Cortex of kidney (tissue), 1 donor: ENCODE data around the gene MAML3.

Experiments used
- DNase-seq: peaks from one replicate; lab custom pipeline; 2025; lab: John Stamatoyannopoulos, UW

Gene MAML3

GRCh38 chr4:140046016-140046415 is 108.0 kb downstream of the MAML3 start:
- no peak for DNase-seq

GRCh38 chr4:140044337-140044902 is 109.6 kb downstream of the MAML3 start:
- DNase-seq, result no peak

DNA sequence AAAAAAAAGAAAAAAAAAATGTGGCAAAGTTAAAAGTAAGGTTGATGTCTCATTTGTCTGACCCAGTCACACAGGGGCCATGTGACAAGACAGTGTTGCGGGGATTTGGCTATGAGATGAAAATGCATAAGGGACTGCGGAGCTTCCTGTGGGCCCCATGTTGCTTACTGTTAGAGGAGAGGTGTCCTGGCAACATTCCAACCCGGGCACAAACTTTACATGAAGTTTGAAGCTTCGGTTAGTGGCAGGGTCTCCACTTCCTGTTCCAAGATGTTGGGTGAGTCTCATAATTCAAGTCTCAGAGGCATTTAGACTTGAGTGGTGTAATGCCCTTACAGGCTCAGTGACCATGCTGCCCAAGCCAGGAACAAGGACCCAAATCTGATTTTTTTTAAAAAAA is 111.3 kb downstream of the MAML3 start:
- DNase-seq, result no peak

GRCh38 chr4:140038031-140038533 is 115.9 kb downstream of the MAML3 start:
- DNase-seq, result no peak

DNA sequence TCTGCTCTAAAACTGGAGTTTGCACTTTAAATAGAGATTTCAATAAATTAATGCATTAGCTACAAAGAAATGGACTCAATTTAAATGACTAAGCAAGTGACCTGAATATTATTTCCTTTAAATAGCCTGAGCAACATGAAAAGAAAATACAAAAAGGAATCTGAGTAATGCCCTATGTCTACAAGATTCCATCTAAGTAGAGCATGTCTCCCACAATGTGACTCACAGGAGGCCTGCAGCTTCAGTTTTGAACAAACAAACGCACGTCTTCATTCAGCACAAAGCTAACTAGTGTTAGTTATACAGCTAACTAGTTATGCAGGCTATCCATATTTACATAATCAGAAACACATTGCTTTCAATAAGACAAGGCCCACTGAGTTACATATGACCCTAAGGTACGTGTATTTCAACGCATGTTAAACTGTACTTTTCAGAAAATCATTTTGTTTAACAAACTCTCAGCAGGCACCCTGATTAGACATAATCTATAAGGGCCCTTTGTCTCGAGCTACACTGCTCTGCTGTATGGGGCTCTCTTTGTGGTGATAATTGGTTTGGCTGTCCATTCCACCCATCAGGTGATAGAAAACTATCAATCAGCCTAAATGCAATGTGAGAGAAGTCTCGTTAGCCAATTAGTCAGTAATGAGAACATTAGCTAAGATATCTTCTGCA is 116.5 kb downstream of the MAML3 start:
- DNase-seq, result no peak

- DNase-seq, result no peak
These were observed 122.3 kb downstream of the MAML3 start for GRCh38 chr4:140031706-140032105.

DNA sequence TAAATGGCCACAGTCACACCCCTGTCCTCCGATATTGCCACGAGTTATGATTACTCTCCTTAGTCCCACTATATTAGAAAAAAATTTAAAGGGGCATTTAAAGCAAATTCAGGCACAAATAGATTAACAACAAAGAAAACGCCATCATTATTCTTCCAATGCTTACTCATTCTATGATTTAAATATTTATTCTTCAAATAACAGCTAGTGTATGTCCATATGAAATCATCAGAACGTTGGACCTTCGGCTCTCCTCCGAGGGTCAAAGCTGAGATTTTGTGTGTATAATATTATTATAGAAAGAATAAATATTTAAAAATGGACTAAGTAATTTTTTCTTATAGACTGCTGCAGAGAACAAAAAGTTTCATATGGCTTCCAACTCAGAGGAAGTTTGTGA is 122.9 kb downstream of the MAML3 start:
- no peak for DNase-seq

- DNase-seq, result no peak
These were observed 125.1 kb downstream of the MAML3 start for GRCh38 chr4:140028676-140029517.

DNA sequence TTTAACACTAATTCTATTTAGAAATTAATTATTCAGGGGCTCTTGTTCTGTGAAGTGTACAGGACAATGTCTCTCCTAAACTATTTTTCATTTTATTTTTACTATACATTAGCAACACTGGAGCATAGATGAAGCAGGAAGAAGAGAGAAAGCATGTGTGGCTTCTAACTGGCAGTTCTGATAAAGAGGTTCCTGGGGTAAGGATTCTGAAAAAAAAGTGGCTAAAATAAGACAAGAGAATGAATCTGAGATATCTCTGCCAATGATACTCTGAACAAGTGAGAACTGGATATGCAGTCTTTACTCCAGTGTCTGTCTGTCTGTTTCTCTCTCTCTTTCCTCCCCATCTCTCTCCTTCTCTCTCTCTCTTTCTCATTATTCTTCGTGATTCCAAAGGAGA is 125.9 kb downstream of the MAML3 start:
- DNase-seq, result no peak

DNA sequence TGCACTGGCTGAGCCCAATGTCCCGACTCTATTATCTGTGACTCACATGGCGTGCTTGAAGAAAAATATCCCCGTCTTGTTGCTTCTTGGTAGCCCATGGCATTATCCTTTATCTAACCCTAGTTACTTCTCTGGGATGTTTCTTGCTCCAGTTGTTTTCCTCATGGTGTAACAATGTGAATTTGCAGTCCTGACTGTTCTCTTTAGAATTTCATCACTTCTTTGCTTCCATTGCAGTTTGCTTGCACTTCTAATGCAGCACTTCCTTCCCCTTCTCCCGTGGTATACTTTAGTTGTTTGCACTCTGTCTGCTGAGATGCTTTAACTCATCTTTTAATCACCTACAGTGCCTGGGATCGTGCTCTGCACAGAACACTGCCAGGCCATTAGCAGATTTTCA is 126.9 kb downstream of the MAML3 start:
- no peak for DNase-seq

DNA sequence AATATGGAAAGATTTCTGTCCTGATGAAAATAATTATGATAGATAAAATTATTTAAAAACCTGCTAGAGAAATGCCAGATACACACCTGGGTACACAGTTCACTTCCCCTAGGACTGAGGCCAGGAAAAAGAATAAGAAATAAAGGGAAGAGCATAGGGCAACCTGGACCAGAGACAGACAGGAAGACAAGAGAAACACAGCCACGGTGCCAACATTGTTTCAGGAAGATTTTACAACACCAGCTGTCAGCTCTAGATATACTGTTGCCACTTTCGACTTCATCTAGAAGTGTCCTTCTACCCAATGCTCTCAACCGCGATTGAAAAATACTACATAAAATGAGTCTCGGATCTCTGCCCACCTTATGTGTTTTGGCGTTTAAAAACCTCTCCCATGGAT is 128.5 kb downstream of the MAML3 start:
- DNase-seq, result no peak

GRCh38 chr4:140020457-140021361 is 133.3 kb downstream of the MAML3 start:
- no peak for DNase-seq

DNA sequence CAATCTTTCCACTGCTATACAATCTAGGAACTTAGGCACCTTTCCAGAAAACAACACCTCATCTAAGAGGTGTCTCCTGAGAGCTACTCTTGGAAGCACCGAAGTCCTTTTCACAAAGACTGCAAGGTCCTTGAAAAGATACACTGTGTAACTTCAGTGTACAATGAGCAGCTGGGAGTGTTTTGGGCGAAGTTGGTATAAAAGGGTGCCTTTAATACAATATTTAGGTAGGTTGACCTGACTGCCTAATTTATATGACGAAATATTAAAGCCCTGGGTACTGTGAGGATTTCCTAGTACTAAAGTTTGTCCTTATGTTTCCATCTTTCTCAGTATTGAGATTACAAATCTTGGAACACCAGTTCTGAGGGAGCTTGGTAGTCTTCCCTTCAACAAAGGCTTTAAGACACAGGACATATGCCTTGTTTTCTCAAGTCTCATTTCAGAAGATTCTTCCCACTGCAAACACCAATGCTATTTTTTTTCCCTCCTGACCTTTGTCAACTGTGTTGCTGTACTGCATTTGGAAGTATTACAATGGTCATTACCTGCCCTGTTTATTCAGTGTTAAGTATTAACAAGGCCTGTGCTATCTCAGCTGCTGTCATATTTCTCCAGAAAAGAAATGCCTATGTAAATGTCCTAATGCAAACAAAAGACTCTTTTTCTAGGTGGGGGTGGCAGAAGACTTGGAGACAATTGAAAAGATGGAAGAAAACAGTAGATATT is 134.2 kb downstream of the MAML3 start:
- DNase-seq, result no peak

GRCh38 chr4:140018931-140019618 is 134.9 kb downstream of the MAML3 start:
- DNase-seq, result no peak

- DNase-seq, result no peak
These were observed 139.7 kb downstream of the MAML3 start for GRCh38 chr4:140014284-140014683.

DNA sequence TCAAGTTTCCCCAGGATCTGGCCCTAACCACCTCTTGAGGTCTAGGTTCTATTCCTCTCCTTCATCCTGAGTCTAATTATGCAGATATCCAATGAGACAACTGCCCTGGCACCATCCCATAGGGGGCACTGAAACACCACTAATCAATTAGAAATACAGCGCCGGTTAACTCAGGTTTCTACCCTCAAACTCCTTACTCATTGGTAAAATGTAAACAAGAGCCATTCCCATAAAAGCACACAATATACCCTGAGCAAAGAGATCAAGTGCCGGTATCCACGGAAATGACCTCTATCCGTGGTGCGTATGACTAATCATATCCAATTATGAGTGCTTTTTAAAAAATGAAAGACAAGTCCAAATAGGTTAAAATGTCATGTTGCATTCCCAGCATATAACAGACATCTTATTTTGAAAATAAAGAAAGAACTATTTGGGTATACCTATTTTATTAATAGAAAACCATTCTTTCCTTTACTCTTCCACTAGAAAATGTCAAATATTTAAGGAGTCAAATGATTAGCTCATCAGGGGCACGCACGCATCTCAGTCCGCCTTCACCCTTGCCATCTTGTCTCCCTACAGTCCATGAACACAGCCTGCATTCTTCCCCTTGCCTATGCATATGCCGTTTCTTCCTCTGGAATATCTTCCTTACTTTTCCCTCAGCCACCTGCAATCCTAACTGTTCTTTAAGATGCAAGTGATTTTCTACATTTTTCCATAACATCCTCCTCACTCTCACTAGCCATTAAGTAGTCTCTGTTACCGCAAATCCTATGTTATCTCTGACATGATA is 141.1 kb downstream of the MAML3 start:
- DNase-seq, result no peak

DNA sequence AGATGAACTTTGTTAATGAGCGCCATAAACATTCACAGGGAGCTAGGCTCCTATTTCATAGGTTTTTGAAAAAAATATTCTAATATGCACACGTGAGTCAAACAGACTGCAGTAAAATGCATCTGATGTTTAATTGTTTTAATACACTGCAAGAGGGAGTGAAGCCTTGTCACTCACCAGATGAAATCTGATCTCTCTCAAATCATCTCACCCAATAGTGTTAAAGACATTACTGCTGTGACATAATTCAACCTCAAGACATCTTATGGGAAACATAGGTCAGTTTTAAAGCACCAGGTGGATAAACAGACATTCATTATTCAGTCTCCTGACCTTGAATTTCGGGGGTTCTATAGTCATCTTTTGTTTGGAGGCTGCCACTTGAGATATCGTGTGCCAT is 148.3 kb downstream of the MAML3 start:
- no peak for DNase-seq

GRCh38 chr4:140004922-140005627 is 148.9 kb downstream of the MAML3 start:
- DNase-seq, result no peak

DNA sequence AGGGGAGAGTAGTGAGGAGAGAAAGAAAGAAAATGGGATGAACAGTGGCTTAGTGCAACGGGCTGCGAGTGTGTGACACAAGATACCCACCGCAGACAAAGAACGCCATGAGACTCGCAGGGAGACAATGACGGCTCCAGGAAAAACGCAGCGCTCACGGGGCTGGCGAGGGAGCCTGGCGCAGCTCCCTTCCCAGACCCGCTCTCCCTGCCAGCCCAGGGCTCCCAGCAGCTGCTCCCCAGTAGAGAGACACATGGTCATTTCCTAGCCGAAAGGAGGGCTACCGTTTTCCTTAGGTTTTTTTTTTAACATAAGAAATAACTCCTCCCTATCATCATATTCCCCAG is 149.5 kb downstream of the MAML3 start:
- DNase-seq, result no peak
